Fibroblast of peridontal ligament (primary cell): Measurements from ENCODE around the gene VAT1L.

ENCODE experiments used
- DNase-seq: peaks from one replicate; pipeline ENCODE4 v3.0.0-alpha.2; 2010; ENCODE audit errors: extremely low read depth

The VAT1L gene

GRCh38 chr16:77949445-77949844, 161.1 kb downstream of the VAT1L start:
- DNase-seq = no peak

- no peak for DNase-seq
Measured at GRCh38 chr16:77951788-77952187, 163.4 kb downstream of the VAT1L start.

GRCh38 chr16:77955127-77955526, 166.8 kb downstream of the VAT1L start:
- DNase-seq = no peak

GRCh38 chr16:77956231-77956630, 167.9 kb downstream of the VAT1L start:
- no peak for DNase-seq

- DNase-seq = no peak
Measured at GRCh38 chr16:77960766-77961165, 172.4 kb downstream of the VAT1L start.

GRCh38 chr16:77961814-77962213, 173.4 kb downstream of the VAT1L start:
- peak; percentile 6 for DNase-seq

GRCh38 chr16:77962689-77963088, 174.3 kb downstream of the VAT1L start:
- DNase-seq = no peak

- no peak for DNase-seq
Measured at GRCh38 chr16:77963185-77964044, 175.1 kb downstream of the VAT1L start.

GRCh38 chr16:77965346-77965745, 177.0 kb downstream of the VAT1L start:
- no peak for DNase-seq

GRCh38 chr16:77967054-77967904, 178.9 kb downstream of the VAT1L start:
- no peak for DNase-seq

- no peak for DNase-seq
Measured at GRCh38 chr16:77969861-77970260, 181.5 kb downstream of the VAT1L start.

- DNase-seq = no peak
Measured at GRCh38 chr16:77970371-77970770, 182.0 kb downstream of the VAT1L start.

- peak; percentile 78 for DNase-seq
Measured at GRCh38 chr16:77971306-77972061, 183.1 kb downstream of the VAT1L start.

GRCh38 chr16:77972062-77972392, 183.7 kb downstream of the VAT1L start:
- DNase-seq = no peak

- no peak for DNase-seq
Measured at GRCh38 chr16:77974883-77975282, 186.5 kb downstream of the VAT1L start.

GRCh38 chr16:77975942-77976341, 187.6 kb downstream of the VAT1L start:
- DNase-seq = no peak

GRCh38 chr16:77977339-77977738, 189.0 kb downstream of the VAT1L start:
- no peak for DNase-seq

- no peak for DNase-seq
Measured at GRCh38 chr16:77985111-77985510, 196.7 kb downstream of the VAT1L start.

- no peak for DNase-seq
Measured at GRCh38 chr16:77986011-77986740, 197.8 kb downstream of the VAT1L start.

GRCh38 chr16:77987810-77988209, 199.4 kb downstream of the VAT1L start:
- DNase-seq = peak; percentile 11

- DNase-seq = no peak
Measured at GRCh38 chr16:77989846-77990245, 201.5 kb downstream of the VAT1L start.

GRCh38 chr16:77991701-77992100, 203.3 kb downstream of the VAT1L start:
- no peak for DNase-seq
